Vagina (tissue), 2 donors: Measurements from ENCODE around the gene NAA20. TPM values are rescaled to one million over a fixed set of nuclear protein-coding genes. Genes with fewer than 3 reads are reported as not detected.
A peak's percentile ranks its signal among the peaks of the same experiment; 100 is the strongest.

Source experiments
- DNase-seq, 2 donors: peaks; one replicate each; pipeline ENCODE4 v3.0.0-alpha.2; 2017; ENCODE audit errors: extremely low spot score in 2 of 2
- H3K27ac ChIP-seq: fragments of 200-600 bp; sonication (generic); one replicate; pipeline ENCODE4 v1.5.1; 2019
- H3K27me3 ChIP-seq: fragments of 200-600 bp; sonication (generic); one replicate; pipeline ENCODE4 v1.5.1; 2019
- H3K36me3 ChIP-seq, 2 donors: fragments of 200-600 bp; sonication (generic); one replicate each; pipeline ENCODE4 v1.5.1; 2017 to 2019
- H3K4me1 ChIP-seq: fragments of 200-600 bp; sonication (generic); one replicate; pipeline ENCODE4 v1.5.1; 2019
- H3K4me3 ChIP-seq, 2 donors: fragments of 200-600 bp; sonication (generic); 1 replicate in 1 of 2; 2 replicates in 1 of 2; pipeline ENCODE4 v1.5.1; 2016 to 2019
- H3K9me3 ChIP-seq: fragments of 200-600 bp; sonication (generic); one replicate; pipeline ENCODE4 v1.5.1; 2019
- POLR2A ChIP-seq, 2 donors: fragments of 450-650 bp; IDR thresholded peaks; one replicate each; pipeline ENCODE4 v1.6.1; 2017; ENCODE audit warnings: antibody characterized with exemption in 2 of 2, mild to moderate bottlenecking in 2 of 2, moderate library complexity in 2 of 2
- POLR2AphosphoS5 ChIP-seq, 2 donors: sonication (generic); formaldehyde crosslinking; IDR thresholded peaks; one replicate each; pipeline ENCODE4 v1.9.0; 2017; ENCODE audit warnings: antibody characterized with exemption in 2 of 2, mild to moderate bottlenecking in 2 of 2, low read depth in 1 of 2; ENCODE audit not compliant: insufficient read depth in 1 of 2
- intact Hi-C: fragments of 100-400 bp; cut with DNase I; formaldehyde crosslinking; loops from one replicate; pipeline ENCODE4 v1.15.1; 2023
- total RNA-seq: library from RNA; depleted of rRNA; stranded (reverse); fragments of >200 nt; gene quantifications from one replicate; pipeline ENCODE4 v1.2.3, GENCODE V29; 2016
- TF ChIP-seq, protein P1 (sequence below), 3 experiments: fragments of 450-650 bp in 2 of 3; fragments of 200-600 bp in 1 of 3; sonication (generic) in 1 of 3; IDR thresholded peaks; one replicate each; pipeline ENCODE4 v1.5.1; 2017 to 2019; ENCODE audit warnings: antibody characterized with exemption in 3 of 3, mild to moderate bottlenecking in 2 of 3, moderate library complexity in 2 of 3

Gene NAA20
- total RNA-seq, 1 donor from 2014 or later: 28.2 TPM

DNA sequence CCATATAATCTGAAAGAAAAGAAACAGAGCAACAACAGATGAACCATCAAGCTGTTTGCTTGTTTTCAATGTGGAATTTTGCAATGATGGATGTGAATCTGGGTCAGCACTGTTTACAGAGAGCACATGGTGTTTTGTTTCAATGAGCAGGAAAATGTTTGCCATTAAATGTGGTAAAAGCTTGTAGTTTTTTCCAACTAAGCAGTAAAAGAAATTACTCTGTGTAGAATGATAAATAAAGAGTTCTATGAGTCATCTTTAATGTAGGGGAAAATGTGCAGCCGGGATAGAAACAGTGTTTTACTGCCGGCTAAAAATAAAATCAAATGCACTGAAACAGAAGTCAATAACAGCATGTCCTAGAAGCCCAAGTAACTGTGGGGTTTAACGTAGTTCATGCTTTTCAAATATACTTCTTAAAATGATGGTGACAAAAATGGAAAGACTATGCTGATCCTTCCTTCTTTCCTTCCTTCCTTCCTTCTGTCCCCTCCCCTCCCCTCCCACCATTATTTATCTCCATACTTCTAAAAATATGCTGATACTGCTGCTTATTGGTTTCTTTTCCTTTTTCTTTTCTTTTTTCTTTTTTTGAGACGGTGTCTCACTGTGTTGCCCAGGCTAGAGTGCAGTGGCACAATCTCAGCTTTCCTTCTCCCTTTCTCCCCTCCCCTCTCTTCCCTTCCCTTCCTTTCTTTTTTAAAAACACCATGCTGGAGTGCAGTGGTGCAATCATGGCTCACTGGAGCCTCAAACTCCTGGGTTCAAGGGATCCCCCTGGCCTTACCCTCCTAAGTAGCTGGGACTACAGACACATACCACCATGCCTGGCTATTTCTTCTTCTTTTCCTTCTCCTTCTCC is 6.3 kb upstream of the NAA20 start:
- H3K9me3 ChIP-seq: no peaks in the 10 kb centered on the region
- no peak overlapping the region for H3K4me3 ChIP-seq
- peak overlapping the region; percentile 91 for H3K27ac ChIP-seq
- DNase-seq: no peak
- H3K36me3 ChIP-seq: no peaks in the 10 kb centered on the region
- TF ChIP-seq POLR2A (IDR thresholded peaks at IDR 0.05) (no peak), POLR2AphosphoS5 (IDR thresholded peaks at IDR 0.05; ENCODE audit: insufficient read depth in 1 of 2, low read depth in 1 of 2) (peak; percentile 48 to 90)
- peaks cover 47% of the 10 kb centered on the region for H3K4me1 ChIP-seq
- intact Hi-C loops: no loop called here
- no peaks in the 10 kb centered on the region for H3K27me3 ChIP-seq

DNA sequence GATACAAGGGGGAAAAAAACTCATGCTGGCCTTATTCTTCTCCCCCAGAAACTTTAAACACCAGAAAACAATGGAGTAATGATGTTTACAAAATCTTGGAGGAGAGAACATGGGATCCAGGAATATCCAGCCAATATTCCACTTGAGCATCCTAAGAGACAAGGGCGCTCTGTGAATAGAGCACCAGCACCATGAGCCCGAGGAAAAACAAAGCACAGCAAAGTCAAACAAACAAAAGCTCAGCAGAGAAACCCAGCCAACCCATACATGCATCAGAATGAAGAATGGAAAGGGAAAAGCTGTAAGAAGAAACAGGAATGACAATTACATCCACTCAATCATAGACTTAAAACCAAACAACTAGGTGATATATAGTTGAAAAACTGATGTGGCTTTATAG is 4.6 kb upstream of the NAA20 start:
- peaks cover 54% of the 10 kb centered on the region for H3K4me1 ChIP-seq
- no peaks in the 10 kb centered on the region for H3K36me3 ChIP-seq
- intact Hi-C loops: no loop called here
- DNase-seq: no peak
- H3K27ac ChIP-seq: peak overlapping the region; percentile 34
- H3K9me3 ChIP-seq: no peaks in the 10 kb centered on the region
- no peak overlapping the region for H3K4me3 ChIP-seq
- H3K27me3 ChIP-seq: no peaks in the 10 kb centered on the region
- TF ChIP-seq POLR2AphosphoS5 (IDR thresholded peaks at IDR 0.05; ENCODE audit: insufficient read depth in 1 of 2, low read depth in 1 of 2) (no peak), POLR2A (IDR thresholded peaks at IDR 0.05) (no peak)
- TF ChIP-seq, protein P1, sequence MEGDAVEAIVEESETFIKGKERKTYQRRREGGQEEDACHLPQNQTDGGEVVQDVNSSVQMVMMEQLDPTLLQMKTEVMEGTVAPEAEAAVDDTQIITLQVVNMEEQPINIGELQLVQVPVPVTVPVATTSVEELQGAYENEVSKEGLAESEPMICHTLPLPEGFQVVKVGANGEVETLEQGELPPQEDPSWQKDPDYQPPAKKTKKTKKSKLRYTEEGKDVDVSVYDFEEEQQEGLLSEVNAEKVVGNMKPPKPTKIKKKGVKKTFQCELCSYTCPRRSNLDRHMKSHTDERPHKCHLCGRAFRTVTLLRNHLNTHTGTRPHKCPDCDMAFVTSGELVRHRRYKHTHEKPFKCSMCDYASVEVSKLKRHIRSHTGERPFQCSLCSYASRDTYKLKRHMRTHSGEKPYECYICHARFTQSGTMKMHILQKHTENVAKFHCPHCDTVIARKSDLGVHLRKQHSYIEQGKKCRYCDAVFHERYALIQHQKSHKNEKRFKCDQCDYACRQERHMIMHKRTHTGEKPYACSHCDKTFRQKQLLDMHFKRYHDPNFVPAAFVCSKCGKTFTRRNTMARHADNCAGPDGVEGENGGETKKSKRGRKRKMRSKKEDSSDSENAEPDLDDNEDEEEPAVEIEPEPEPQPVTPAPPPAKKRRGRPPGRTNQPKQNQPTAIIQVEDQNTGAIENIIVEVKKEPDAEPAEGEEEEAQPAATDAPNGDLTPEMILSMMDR (IDR thresholded peaks at IDR 0.05): no peak

DNA sequence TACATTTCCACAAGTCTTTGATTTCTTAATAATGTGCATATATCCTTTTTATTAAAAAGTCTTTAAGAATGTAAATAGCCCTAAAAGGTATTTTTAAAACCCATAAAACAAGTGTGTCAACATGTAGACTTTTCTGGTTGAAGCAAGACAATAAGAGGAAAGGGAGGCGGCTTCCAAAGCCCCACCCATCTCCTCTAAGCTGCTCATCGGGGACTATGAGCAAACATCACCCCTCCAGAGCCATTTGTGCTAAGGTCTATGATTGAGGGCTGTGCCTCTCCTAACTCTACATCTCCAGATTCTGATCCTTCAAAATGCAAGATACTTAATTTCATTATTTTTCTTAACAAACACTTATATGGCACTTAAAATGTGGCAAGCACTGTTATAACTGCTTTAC is 2.5 kb upstream of the NAA20 start:
- intact Hi-C loops: no loop called here
- TF ChIP-seq POLR2AphosphoS5 (IDR thresholded peaks at IDR 0.05; ENCODE audit: insufficient read depth in 1 of 2, low read depth in 1 of 2): peak in 1 of 2 donors; percentile 70
- no peak for TF ChIP-seq POLR2A (IDR thresholded peaks at IDR 0.05)
- no peak overlapping the region for H3K27ac ChIP-seq
- no peaks in the 10 kb centered on the region for H3K36me3 ChIP-seq
- peaks cover 59% of the 10 kb centered on the region for H3K4me1 ChIP-seq
- no peaks in the 10 kb centered on the region for H3K27me3 ChIP-seq
- no peak overlapping the region for H3K4me3 ChIP-seq
- no peak for DNase-seq
- H3K9me3 ChIP-seq: no peaks in the 10 kb centered on the region

DNA sequence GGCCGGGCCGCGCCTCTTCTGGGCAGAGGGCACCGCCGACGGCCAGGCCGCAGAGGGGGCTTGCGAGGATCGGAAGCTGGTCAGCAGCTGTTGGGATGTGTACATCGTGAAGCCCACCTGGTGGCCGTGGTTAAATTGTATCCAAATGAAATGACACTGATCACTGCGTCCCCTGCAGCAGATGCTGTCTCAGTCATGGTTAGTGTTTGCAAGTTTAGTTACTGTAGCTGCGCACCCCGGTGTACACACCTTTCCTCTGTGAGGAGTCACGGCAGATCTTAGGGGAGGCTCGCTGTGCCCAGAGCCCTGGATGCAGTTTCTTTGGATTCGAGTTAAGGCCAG is 653 bp downstream of the NAA20 start:
- intact Hi-C loops: no loop called here
- Histone ChIP-seq H3K27ac (peak overlapping the region; percentile 81), H3K4me1 (peaks cover 64% of the 10 kb centered on the region), H3K27me3 (no peaks in the 10 kb centered on the region), H3K4me3 (peak overlapping the region; percentile 92 to 99), H3K9me3 (no peaks in the 10 kb centered on the region), H3K36me3 (no peaks in the 10 kb centered on the region)
- no peak for DNase-seq
- TF ChIP-seq, protein P1 (IDR thresholded peaks at IDR 0.05): no peak
- TF ChIP-seq POLR2AphosphoS5 (IDR thresholded peaks at IDR 0.05; ENCODE audit: insufficient read depth in 1 of 2, low read depth in 1 of 2) (no peak), POLR2A (IDR thresholded peaks at IDR 0.05) (no peak)

DNA sequence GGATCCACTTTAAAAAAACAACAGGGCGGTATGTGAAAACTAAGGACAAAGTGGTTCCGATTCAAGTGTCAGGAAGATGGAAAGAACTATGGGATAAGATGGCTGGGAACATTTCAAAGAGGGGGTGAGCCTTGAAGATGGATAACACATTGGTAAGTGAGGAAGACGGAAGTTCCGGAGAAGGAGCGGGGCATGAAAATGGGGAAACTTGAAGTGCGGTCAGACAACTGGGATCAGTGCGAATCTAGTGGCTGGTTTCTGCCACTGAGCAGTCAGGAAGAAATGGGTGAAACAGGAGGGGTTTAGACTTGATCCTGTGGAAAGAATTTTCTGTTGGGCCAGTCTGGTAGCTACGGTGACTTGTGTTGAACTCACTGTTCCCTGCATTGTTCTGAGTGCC is 1.2 kb downstream of the NAA20 start:
- Histone ChIP-seq H3K4me3 (peak overlapping the region; percentile 10 to 92), H3K4me1 (peaks cover 64% of the 10 kb centered on the region), H3K27ac (peak overlapping the region; percentile 28), H3K27me3 (no peaks in the 10 kb centered on the region), H3K9me3 (no peaks in the 10 kb centered on the region), H3K36me3 (no peaks in the 10 kb centered on the region)
- intact Hi-C loops: no loop called here
- TF ChIP-seq POLR2A (IDR thresholded peaks at IDR 0.05): no peak
- no peak for DNase-seq

DNA sequence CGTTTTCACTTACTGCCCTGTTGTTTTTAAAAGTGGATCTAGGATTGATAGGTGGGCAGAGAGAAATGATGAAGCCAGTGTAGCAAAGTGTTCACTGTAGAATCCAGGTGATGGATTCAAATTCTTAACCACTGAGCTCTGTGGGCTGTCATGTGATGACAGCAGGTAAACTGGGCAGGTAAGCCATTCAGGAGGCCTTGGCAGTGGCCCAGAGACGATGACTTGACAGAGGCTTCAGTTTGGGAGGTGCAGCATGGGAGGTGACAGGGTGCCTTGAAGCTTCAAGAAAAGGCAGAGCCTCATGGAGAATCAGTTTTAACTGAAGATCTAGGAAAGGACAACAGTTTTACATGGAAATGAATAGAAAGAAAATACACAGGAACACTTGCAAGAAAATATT is 2.0 kb downstream of the NAA20 start:
- peak overlapping the region; percentile 28 for H3K27ac ChIP-seq
- H3K27me3 ChIP-seq: no peaks in the 10 kb centered on the region
- DNase-seq: no peak
- peaks cover 61% of the 10 kb centered on the region for H3K4me1 ChIP-seq
- TF ChIP-seq POLR2A (IDR thresholded peaks at IDR 0.05): no peak
- TF ChIP-seq POLR2AphosphoS5 (IDR thresholded peaks at IDR 0.05; ENCODE audit: insufficient read depth in 1 of 2, low read depth in 1 of 2): peak in 1 of 2 donors; percentile 20
- TF ChIP-seq, protein P1 (IDR thresholded peaks at IDR 0.05): no peak
- peak overlapping the region in 1 of 2 donors; percentile 10 for H3K4me3 ChIP-seq
- intact Hi-C loops: no loop called here
- H3K36me3 ChIP-seq: no peaks in the 10 kb centered on the region
- H3K9me3 ChIP-seq: no peaks in the 10 kb centered on the region
